ENCODE results near the gene MYLK4. TPM values are rescaled to one million over a fixed set of nuclear protein-coding genes. Genes with fewer than 3 reads are reported as not detected.

The MYLK4 gene
- total RNA-seq, 1 experiment from 2014 or later: 0.48 TPM

GRCh38 chr6:2756241-2756640 is 5.5 kb upstream of the MYLK4 start:
- no peak for DNase-seq (ENCODE audit: low spot score)

- DNase-seq (ENCODE audit: low spot score): no peak
Observed at GRCh38 chr6:2755456-2755855, 4.7 kb upstream of the MYLK4 start.

- DNase-seq (ENCODE audit: low spot score): no peak
Observed at GRCh38 chr6:2754911-2755310, 4.2 kb upstream of the MYLK4 start.

- DNase-seq (ENCODE audit: low spot score): no peak
Observed at GRCh38 chr6:2754393-2754792, 3.7 kb upstream of the MYLK4 start.

GRCh38 chr6:2753743-2754142 is 3.0 kb upstream of the MYLK4 start:
- DNase-seq (ENCODE audit: low spot score): no peak

GRCh38 chr6:2753110-2753489 is 2.4 kb upstream of the MYLK4 start:
- no peak for DNase-seq (ENCODE audit: low spot score)

GRCh38 chr6:2752477-2753109 is 1.9 kb upstream of the MYLK4 start:
- DNase-seq (ENCODE audit: low spot score): peak; percentile 34

GRCh38 chr6:2751871-2752270 is 1.1 kb upstream of the MYLK4 start:
- DNase-seq (ENCODE audit: low spot score): peak; percentile 64

GRCh38 chr6:2749969-2750600 is 637 bp downstream of the MYLK4 start:
- no peak for DNase-seq (ENCODE audit: low spot score)

- no peak for DNase-seq (ENCODE audit: low spot score)
Observed at GRCh38 chr6:2748183-2748582, 2.5 kb downstream of the MYLK4 start.

- DNase-seq (ENCODE audit: low spot score): no peak
Observed at GRCh38 chr6:2746557-2747061, 4.1 kb downstream of the MYLK4 start.

GRCh38 chr6:2745246-2745645 is 5.5 kb downstream of the MYLK4 start:
- DNase-seq (ENCODE audit: low spot score): no peak

GRCh38 chr6:2744778-2745177 is 5.9 kb downstream of the MYLK4 start:
- DNase-seq (ENCODE audit: low spot score): no peak

GRCh38 chr6:2744209-2744771 is 6.4 kb downstream of the MYLK4 start:
- DNase-seq (ENCODE audit: low spot score): no peak

GRCh38 chr6:2743280-2744208 is 7.2 kb downstream of the MYLK4 start:
- DNase-seq (ENCODE audit: low spot score): no peak

GRCh38 chr6:2741756-2742155 is 9.0 kb downstream of the MYLK4 start:
- no peak for DNase-seq (ENCODE audit: low spot score)

- no peak for DNase-seq (ENCODE audit: low spot score)
Observed at GRCh38 chr6:2740581-2740980, 10.1 kb downstream of the MYLK4 start.

GRCh38 chr6:2739335-2739734 is 11.4 kb downstream of the MYLK4 start:
- DNase-seq (ENCODE audit: low spot score): peak; percentile 67

- DNase-seq (ENCODE audit: low spot score): peak; percentile 64
Observed at GRCh38 chr6:2738373-2738979, 12.2 kb downstream of the MYLK4 start.

GRCh38 chr6:2737885-2738284 is 12.8 kb downstream of the MYLK4 start:
- no peak for DNase-seq (ENCODE audit: low spot score)

- DNase-seq (ENCODE audit: low spot score): no peak
Observed at GRCh38 chr6:2734488-2735166, 16.1 kb downstream of the MYLK4 start.
